Measurements from ENCODE around the gene TCF4. TPM values are rescaled to one million over a fixed set of nuclear protein-coding genes. Genes with fewer than 3 reads are reported as not detected.

Gene TCF4
- total and polyA plus RNA-seq, 4 donors = 4.3 to 15.3 (median 11.5) TPM

DNA sequence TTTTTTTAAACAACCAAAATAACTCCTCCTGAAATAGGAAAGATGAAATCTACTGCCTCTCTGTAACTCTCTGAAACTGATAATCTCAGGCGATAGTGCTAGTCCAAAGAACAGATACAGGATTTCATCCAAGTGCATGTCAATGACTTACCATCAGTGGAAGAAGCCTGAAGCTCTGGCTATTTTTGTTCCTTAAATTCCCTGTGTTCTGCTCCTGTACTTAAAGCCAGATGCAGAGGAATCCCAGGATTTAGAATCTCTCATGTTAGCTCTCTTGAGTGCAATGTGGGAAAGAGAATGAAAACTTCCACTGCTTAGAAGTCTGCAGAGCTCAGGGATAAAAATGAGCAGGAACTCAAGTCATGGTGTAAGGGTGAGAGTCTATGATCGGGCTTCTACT is 291.9 kb downstream of the TCF4 start:
- WGBS = 79% methylated on average over 2 of the region's 2 CpGs
- TF ChIP-seq SP1 (IDR thresholded peaks at IDR 0.05) (no peak), RAD21 (IDR thresholded peaks at IDR 0.05) (no peak), EGR1 (IDR thresholded peaks at IDR 0.05; ENCODE audit: low read depth in 2 of 2) (no peak), FOXA2 (IDR thresholded peaks at IDR 0.05) (no peak), RXRA (IDR thresholded peaks at IDR 0.05) (no peak)
- H3K36me3 ChIP-seq (ENCODE audit: control insufficient read depth in 4 of 4, insufficient read depth in 3 of 4, low read depth in 1 of 4, low read length in 3 of 4) = no peaks in the 10 kb centered on the region
- no peak overlapping the region for H3K27ac ChIP-seq (ENCODE audit: low read depth in 1 of 2, low read length in 2 of 2)
- H3K9me3 ChIP-seq (ENCODE audit: control insufficient read depth in 4 of 4, low read length in 3 of 4) = no peaks in the 10 kb centered on the region
- no peak overlapping the region for H3K4me3 ChIP-seq (ENCODE audit: low read depth in 1 of 3, low read length in 3 of 3)
- no peak overlapping the region for H3K9ac ChIP-seq (ENCODE audit: low read depth in 1 of 2, low read length in 2 of 2)
- DNase-seq (ENCODE audit: low spot score) = no peak
- H3K4me1 ChIP-seq (ENCODE audit: control insufficient read depth in 4 of 4, insufficient read depth in 4 of 4, low read length in 3 of 4) = no peaks in the 10 kb centered on the region
- H3K27me3 ChIP-seq (ENCODE audit: control insufficient read depth in 4 of 4, insufficient read depth in 4 of 4, low read length in 3 of 4) = no peaks in the 10 kb centered on the region

DNA sequence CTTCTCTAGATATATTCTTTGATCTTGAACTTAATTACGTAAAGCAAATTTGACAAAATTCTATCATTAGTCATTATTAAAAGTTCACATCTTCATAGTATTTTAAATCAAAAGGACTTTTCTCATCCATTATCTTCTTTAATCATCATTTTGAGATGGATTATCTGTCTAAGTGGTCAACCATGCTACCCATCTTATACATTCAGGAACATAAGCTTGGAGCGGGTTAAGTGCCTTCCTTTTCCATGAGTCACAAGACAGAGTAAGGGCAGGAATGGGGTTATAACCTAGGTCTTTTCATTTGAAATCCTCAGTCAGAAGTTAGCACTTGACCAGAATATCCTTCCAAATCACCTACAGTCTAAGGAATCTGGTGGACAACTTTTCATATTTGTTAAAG is 297.1 kb downstream of the TCF4 start:
- TF ChIP-seq ATF3 (IDR thresholded peaks at IDR 0.05) = no peak
- no peak for TF ChIP-seq YY1 (IDR thresholded peaks at IDR 0.05)
- no peak for TF ChIP-seq NR2F2 (IDR thresholded peaks at IDR 0.05)
- no peak for TF ChIP-seq FOXA2 (IDR thresholded peaks at IDR 0.05)
- no peak for TF ChIP-seq GABPA (IDR thresholded peaks at IDR 0.05 in 1 of 2, conservative IDR thresholded peaks at IDR 0.05 in 1 of 2)
- no peak for TF ChIP-seq HNF4A (conservative IDR thresholded peaks at IDR 0.05)
- no peak for TF ChIP-seq JUND (IDR thresholded peaks at IDR 0.05)
- TF ChIP-seq RAD21 (IDR thresholded peaks at IDR 0.05) = no peak
- TF ChIP-seq CTCF (IDR thresholded peaks at IDR 0.05; ENCODE audit: low read depth, low read length, missing input control) = no peak
- TF ChIP-seq REST (IDR thresholded peaks at IDR 0.05) = no peak
- TF ChIP-seq ZBTB33 (IDR thresholded peaks at IDR 0.05) = no peak
- TF ChIP-seq EGR1 (IDR thresholded peaks at IDR 0.05; ENCODE audit: low read depth in 2 of 2) = no peak
- no peak for TF ChIP-seq TAF1 (conservative IDR thresholded peaks at IDR 0.05)
- no peak for TF ChIP-seq SP1 (IDR thresholded peaks at IDR 0.05)
- TF ChIP-seq, protein P1, sequence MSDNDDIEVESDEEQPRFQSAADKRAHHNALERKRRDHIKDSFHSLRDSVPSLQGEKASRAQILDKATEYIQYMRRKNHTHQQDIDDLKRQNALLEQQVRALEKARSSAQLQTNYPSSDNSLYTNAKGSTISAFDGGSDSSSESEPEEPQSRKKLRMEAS (IDR thresholded peaks at IDR 0.05) = no peak
- no peak for TF ChIP-seq HNF4G (IDR thresholded peaks at IDR 0.05)
- TF ChIP-seq RXRA (IDR thresholded peaks at IDR 0.05) = no peak
- no peak for TF ChIP-seq FOXA1 (IDR thresholded peaks at IDR 0.05)
- Histone ChIP-seq H3K9ac (ENCODE audit: low read depth in 1 of 2, low read length in 2 of 2) (no peak overlapping the region), H3K27me3 (ENCODE audit: control insufficient read depth in 4 of 4, insufficient read depth in 4 of 4, low read length in 3 of 4) (no peaks in the 10 kb centered on the region), H3K4me3 (ENCODE audit: low read depth in 1 of 3, low read length in 3 of 3) (no peak overlapping the region), H3K9me3 (ENCODE audit: control insufficient read depth in 4 of 4, low read length in 3 of 4) (no peaks in the 10 kb centered on the region), H3K27ac (ENCODE audit: low read depth in 1 of 2, low read length in 2 of 2) (no peak overlapping the region), H3K36me3 (ENCODE audit: control insufficient read depth in 4 of 4, insufficient read depth in 3 of 4, low read depth in 1 of 4, low read length in 3 of 4) (no peaks in the 10 kb centered on the region), H3K4me1 (ENCODE audit: control insufficient read depth in 4 of 4, insufficient read depth in 4 of 4, low read length in 3 of 4) (no peaks in the 10 kb centered on the region)
- DNase-seq (ENCODE audit: low spot score) = no peak
- WGBS = 97% methylated on average over 2 of the region's 2 CpGs
